GM12878 (cell line): ENCODE data around the gene LPIN1. TPM values are rescaled to one million over a fixed set of nuclear protein-coding genes. Genes with fewer than 3 reads are reported as not detected.

Source experiments
- ATAC-seq: fragments of 200-7000 bp; cut with Tn5 transposase; 3 replicates; pipeline ENCODE4 v1.9.1; 2020; ENCODE audit warnings: mild to moderate bottlenecking, moderate library complexity
- BruUV-seq: library from RNA; stranded (reverse); fragments of 400-500 nt; replicated peaks from 2 replicates; lab custom pipeline; 2021; lab: Mats Ljungman, UMichigan
- CTCF ChIA-PET: fragments of 300-600 bp; sonication (Branson Sonifier 250); formaldehyde crosslinking; extraction: SDS; loops from one replicate; lab custom pipeline; 2021; ENCODE audit warnings: inconsistent platforms; lab: Yijun Ruan, JAX
- POLR2A ChIA-PET: fragments of 350-600 bp; formaldehyde crosslinking; extraction: SDS; loops from one replicate; lab custom pipeline; 2021; ENCODE audit warnings: inconsistent platforms; lab: Charles Lee
- RAD21 ChIA-PET: fragments of 300-600 bp; sonication (Branson Sonifier 250); formaldehyde crosslinking; loops from one replicate; lab custom pipeline; 2023; ENCODE audit warnings: antibody characterized with exemption; ENCODE audit not compliant: unreplicated experiment; lab: Charles Lee
- SMC1A ChIA-PET: fragments of 300-600 bp; sonication (Branson Sonifier 250); formaldehyde crosslinking; loops from one replicate; lab custom pipeline; 2023; ENCODE audit not compliant: unreplicated experiment, uncharacterized antibody; lab: Charles Lee
- DNase-seq: peaks from one replicate; pipeline ENCODE4 v3.0.0-alpha.2; 2011; ENCODE audit warnings: low read depth, low spot score
- FAIRE-seq: peaks from 3 replicates; lab custom pipeline; 2011; peaks lifted over from hg19 to GRCh38; lab: Jason Lieb, UNC
- H2AFZ ChIP-seq: 2 replicates; pipeline ENCODE4 v1.6.0; 2011; ENCODE audit warnings: low read depth, low read length, control low read depth; ENCODE audit not compliant: control insufficient read depth
- H3K27ac ChIP-seq: 2 replicates; pipeline ENCODE4 v1.5.1; 2011; ENCODE audit warnings: control low read depth; ENCODE audit not compliant: control insufficient read depth, insufficient read depth
- H3K27me3 ChIP-seq, 2 experiments: replicated peaks in 1 of 2; 2 replicates each; pipeline versions ENCODE4 v1.6.0 to v1.6.1; 2011; ENCODE audit warnings: low read length in 1 of 2; ENCODE audit not compliant: control insufficient read depth in 2 of 2, insufficient read depth in 2 of 2
- H3K36me3 ChIP-seq, 2 experiments: 2 replicates each; pipeline ENCODE4 v1.5.1; 2011; ENCODE audit warnings: low read length in 1 of 2; ENCODE audit not compliant: control insufficient read depth in 2 of 2, insufficient read depth in 2 of 2
- H3K4me1 ChIP-seq: 2 replicates; pipeline ENCODE4 v1.6.1; 2011; ENCODE audit warnings: mild to moderate bottlenecking, low read length, moderate library complexity, mixed read lengths; ENCODE audit not compliant: control insufficient read depth, insufficient read depth
- H3K4me2 ChIP-seq: 2 replicates; pipeline ENCODE4 v1.6.0; 2011; ENCODE audit warnings: control low read depth; ENCODE audit not compliant: control insufficient read depth, insufficient read depth
- H3K4me3 ChIP-seq: fragments of 200-600 bp; sonication (generic); 2 replicates; pipeline ENCODE4 v1.5.1; 2016
- H3K79me2 ChIP-seq: 2 replicates; pipeline ENCODE4 v1.6.0; 2011; ENCODE audit warnings: low read length; ENCODE audit not compliant: control insufficient read depth, insufficient read depth
- H3K9ac ChIP-seq: 2 replicates; pipeline ENCODE4 v1.8.0; 2011; ENCODE audit warnings: low read length, control low read depth, mixed read lengths; ENCODE audit not compliant: control insufficient read depth, insufficient read depth
- H3K9me3 ChIP-seq: replicated peaks from 3 replicates; pipeline ENCODE4 v1.5.1; 2011; ENCODE audit warnings: mild to moderate bottlenecking, low read length; ENCODE audit not compliant: control insufficient read depth, insufficient read depth
- H4K20me1 ChIP-seq: 2 replicates; pipeline ENCODE4 v1.6.0; 2011; ENCODE audit not compliant: control insufficient read depth, insufficient read depth
- CHD1 ChIP-seq: IDR thresholded peaks from 2 replicates; pipeline ENCODE4 v1.6.1; 2012; ENCODE audit warnings: low read depth, low read length, improper control_type of control experiment
- CREB1 ChIP-seq: IDR thresholded peaks from 2 replicates; pipeline ENCODE4 v1.6.1; 2012; ENCODE audit warnings: low read depth, mild to moderate bottlenecking, inconsistent platforms
- DPF2 ChIP-seq: fragments of 450-650 bp; IDR thresholded peaks from 2 replicates; pipeline ENCODE4 v1.6.1; 2017; ENCODE audit warnings: mild to moderate bottlenecking
- IKZF1 ChIP-seq: fragments of 450-650 bp; conservative IDR thresholded peaks from 2 replicates; pipeline ENCODE4 v1.6.1; 2017; ENCODE audit warnings: antibody characterized with exemption, mild to moderate bottlenecking
- MEF2B ChIP-seq: fragments of 450-650 bp; IDR thresholded peaks from 2 replicates; pipeline ENCODE4 v1.6.1; 2018; ENCODE audit warnings: mild to moderate bottlenecking, moderate library complexity; ENCODE audit not compliant: partially characterized antibody, poor library complexity, severe bottlenecking
- POLR2A ChIP-seq: IDR thresholded peaks from 2 replicates; pipeline ENCODE4 v1.6.1; 2011; ENCODE audit warnings: low read depth, mild to moderate bottlenecking, low read length
- SMC3 ChIP-seq: IDR thresholded peaks from 2 replicates; pipeline ENCODE4 v1.6.1; 2011; ENCODE audit warnings: low read length, improper control_type of control experiment, borderline replicate concordance
- whole genome bisulfite sequencing: methylation state at CpG from one replicate; pipeline ENCODE4 v1.1.6; 2016; ENCODE audit warnings: low lambda C conversion rate; ENCODE audit not compliant: insufficient replicate concordance, insufficient coverage; ENCODE audit errors: missing lambda C conversion rate; 5-methylcytosine and 5-hydroxymethylcytosine counted together
- in situ Hi-C: fragments of 300-500 bp; cut with MboI; formaldehyde crosslinking; loops from 9 replicates; pipeline ENCODE4 v1.14.3; 2018; ENCODE audit warnings: mixed read lengths
- intact Hi-C: fragments of 100-400 bp; cut with micrococcal nuclease; formaldehyde crosslinking; loops from one replicate; pipeline ENCODE4 v1.14.2; 2022; ENCODE audit not compliant: unreplicated experiment
- polyA plus RNA-seq, 11 experiments: library from polyadenylated mRNA; depleted of rRNA in 4 of 11; unstranded in 6 of 11; stranded (reverse) in 5 of 11; fragments of >200 nt; fragmentation: Nextera tagmentation in 4 of 11; fragmentation: Illumina TruSeq in 1 of 11; extraction: Ambion mirVana in 4 of 11; extraction: Trizol in 1 of 11; gene quantifications; 1 replicate in 1 of 11; 2 replicates in 10 of 11; pipeline versions ENCODE4 v1.2.1 to v1.2.3, GENCODE V29; 2011 to 2016; ENCODE audit warnings: inconsistent platforms in 2 of 11, missing spikeins in 2 of 11, low read depth in 1 of 11
- total RNA-seq, 4 experiments: library from RNA; depleted of rRNA in 3 of 4; stranded (reverse); fragments of >200 nt in 3 of 4; fragmentation: Illumina TruSeq in 1 of 4; extraction: Trizol in 1 of 4; gene quantifications; 2 replicates each; pipeline versions ENCODE4 v1.2.1 to v1.2.3, GENCODE V29; 2013 to 2021
- TF ChIP-seq, protein P1 (sequence below): fragments of 450-650 bp; IDR thresholded peaks from 2 replicates; pipeline ENCODE4 v1.6.1; 2018; ENCODE audit warnings: mild to moderate bottlenecking, low read depth, moderate library complexity; ENCODE audit not compliant: partially characterized antibody
- TF ChIP-seq, protein P2 (sequence below): fragments of 450-650 bp; IDR thresholded peaks from 2 replicates; pipeline ENCODE4 v1.6.1; 2014; ENCODE audit warnings: mild to moderate bottlenecking
- TF ChIP-seq, protein P3 (sequence below), 3 experiments: IDR thresholded peaks in 2 of 3; conservative IDR thresholded peaks in 1 of 3; 2 replicates each; pipeline ENCODE4 v1.5.1; 2011; ENCODE audit warnings: low read depth in 3 of 3, low read length in 3 of 3, mild to moderate bottlenecking in 3 of 3, control low read depth in 2 of 3, moderate library complexity in 2 of 3, inconsistent platforms in 1 of 3, mixed read lengths in 1 of 3; ENCODE audit not compliant: control insufficient read depth in 2 of 3, insufficient read depth in 1 of 3; ENCODE audit errors: extremely low read depth in 1 of 3
- TF ChIP-seq, protein P4 (sequence below): fragments of 450-650 bp; IDR thresholded peaks from 2 replicates; pipeline ENCODE4 v1.6.1; 2017; ENCODE audit warnings: mild to moderate bottlenecking

The LPIN1 gene
- total and polyA plus RNA-seq, 10 of the 15 experiments (the other 5 are each of a cell fraction or from before 2014, with no cell fraction given): 18.8 to 82.5 (median 50.3) TPM

DNA sequence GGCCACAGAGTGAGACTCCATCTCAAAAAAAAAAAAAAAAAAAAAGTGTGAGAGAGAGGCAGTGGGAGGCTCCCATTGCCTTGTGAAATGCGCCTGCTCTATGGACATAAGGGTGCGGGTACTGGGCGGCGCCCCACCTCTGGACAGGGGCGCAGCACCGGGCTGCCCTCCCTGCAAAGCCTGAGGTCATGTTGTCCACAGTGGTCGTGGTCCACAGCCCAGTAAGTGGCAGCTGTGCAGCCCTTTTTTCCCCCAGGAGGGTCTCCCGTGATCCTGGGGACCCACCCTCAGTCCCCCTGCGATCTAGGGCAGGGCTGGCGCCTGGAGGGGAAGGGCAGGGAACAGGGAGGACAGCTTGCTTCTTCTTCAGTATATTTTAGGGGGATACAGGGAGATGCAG lies 37.8 kb downstream of the LPIN1 start (continued):
- TF ChIP-seq, protein P1, sequence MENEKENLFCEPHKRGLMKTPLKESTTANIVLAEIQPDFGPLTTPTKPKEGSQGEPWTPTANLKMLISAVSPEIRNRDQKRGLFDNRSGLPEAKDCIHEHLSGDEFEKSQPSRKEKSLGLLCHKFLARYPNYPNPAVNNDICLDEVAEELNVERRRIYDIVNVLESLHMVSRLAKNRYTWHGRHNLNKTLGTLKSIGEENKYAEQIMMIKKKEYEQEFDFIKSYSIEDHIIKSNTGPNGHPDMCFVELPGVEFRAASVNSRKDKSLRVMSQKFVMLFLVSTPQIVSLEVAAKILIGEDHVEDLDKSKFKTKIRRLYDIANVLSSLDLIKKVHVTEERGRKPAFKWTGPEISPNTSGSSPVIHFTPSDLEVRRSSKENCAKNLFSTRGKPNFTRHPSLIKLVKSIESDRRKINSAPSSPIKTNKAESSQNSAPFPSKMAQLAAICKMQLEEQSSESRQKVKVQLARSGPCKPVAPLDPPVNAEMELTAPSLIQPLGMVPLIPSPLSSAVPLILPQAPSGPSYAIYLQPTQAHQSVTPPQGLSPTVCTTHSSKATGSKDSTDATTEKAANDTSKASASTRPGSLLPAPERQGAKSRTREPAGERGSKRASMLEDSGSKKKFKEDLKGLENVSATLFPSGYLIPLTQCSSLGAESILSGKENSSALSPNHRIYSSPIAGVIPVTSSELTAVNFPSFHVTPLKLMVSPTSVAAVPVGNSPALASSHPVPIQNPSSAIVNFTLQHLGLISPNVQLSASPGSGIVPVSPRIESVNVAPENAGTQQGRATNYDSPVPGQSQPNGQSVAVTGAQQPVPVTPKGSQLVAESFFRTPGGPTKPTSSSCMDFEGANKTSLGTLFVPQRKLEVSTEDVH: no peak
- TF ChIP-seq POLR2A: no peak
- TF ChIP-seq SMC3: no peak
- TF ChIP-seq CHD1: no peak
- no peak for TF ChIP-seq MEF2B
- no peak for TF ChIP-seq CREB1

DNA sequence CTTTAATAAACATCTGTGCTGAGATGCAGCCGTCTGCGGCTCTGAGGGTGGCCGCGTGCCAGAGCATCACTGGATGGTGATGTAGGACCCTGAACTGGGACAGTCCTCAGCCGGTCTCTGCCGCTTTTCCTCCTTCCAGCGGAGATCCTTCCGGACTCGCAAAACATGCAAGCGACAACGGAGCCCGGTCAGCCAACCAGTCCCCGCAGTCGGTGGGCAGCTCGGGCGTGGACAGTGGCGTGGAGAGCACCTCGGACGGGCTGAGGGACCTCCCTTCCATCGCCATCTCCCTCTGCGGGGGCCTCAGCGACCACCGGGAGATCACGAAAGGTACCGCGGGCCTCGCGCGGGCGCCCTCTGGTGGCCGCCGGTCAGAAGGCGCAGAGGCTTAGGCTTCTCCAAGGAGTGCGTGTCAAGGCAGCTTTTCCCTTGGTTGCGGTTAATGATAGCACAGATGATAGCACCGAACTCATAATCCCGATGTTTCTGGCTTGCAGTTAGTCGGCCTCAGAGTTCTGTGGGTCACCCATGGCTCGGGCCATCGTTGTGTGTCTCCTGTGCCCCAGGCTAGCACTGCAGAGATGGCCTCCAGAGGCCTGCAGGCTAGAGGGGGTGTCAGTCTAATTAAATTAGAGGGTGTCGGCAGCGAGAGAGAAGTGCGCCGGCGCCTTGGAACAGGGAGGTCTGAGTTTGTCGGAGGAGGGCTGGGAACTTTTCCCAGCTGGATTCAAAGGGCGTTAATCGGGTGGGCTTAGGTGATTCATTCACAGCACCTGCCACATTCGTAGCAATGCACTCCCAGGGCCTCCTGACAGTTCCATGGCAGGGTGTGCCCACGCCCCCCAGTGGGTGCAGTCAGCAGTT lies 38.5 kb downstream of the LPIN1 start:
- intact Hi-C loops (no loop called here), in situ Hi-C loops (loop anchor here (5.0 kb wide), 1 partner anchor 93 kb away; no protein-coding TSS in a partner anchor)
- no peak overlapping the region for H2AFZ ChIP-seq
- ATAC-seq: peak; percentile 86
- POLR2A ChIA-PET: no interaction called here
- no peak overlapping the region for H3K4me3 ChIP-seq
- no TSS peak for BruUV-seq
- H3K27me3 ChIP-seq: no peaks in the 10 kb centered on the region
- SMC1A ChIA-PET: interaction anchor here (1.6 to 10.8 kb wide), 5 partner anchors 34 to 1222 kb away, joined by 6 to 222 read pairs (median 20); partner anchors contain the start of gene LPIN1
- CTCF ChIA-PET: interaction anchor here (0.6 to 10.9 kb wide), 17 partner anchors 10 to 1224 kb away, joined by 3 to 684 read pairs (median 4); partner anchors contain the start of gene LPIN1
- H3K4me2 ChIP-seq: no peak overlapping the region
- RAD21 ChIA-PET: interaction anchor here (0.7 to 9.9 kb wide), 5 partner anchors 45 to 1147 kb away, joined by 3 to 132 read pairs (median 3); no protein-coding TSS in a partner anchor
- H3K4me1 ChIP-seq: no peaks in the 10 kb centered on the region
- no peaks in the 10 kb centered on the region; the same call in 2 of the 3 replicates for H3K9me3 ChIP-seq
- H3K9ac ChIP-seq: no peak overlapping the region
- DNase-seq: no peak
- H4K20me1 ChIP-seq: no peaks in the 10 kb centered on the region
- no peak overlapping the region for H3K27ac ChIP-seq
- WGBS: 78% methylated on average over 50 of the region's 50 CpGs
- H3K79me2 ChIP-seq: no peaks in the 10 kb centered on the region
- peaks cover 36 to 48% of the 10 kb centered on the region in 2 experiments for H3K36me3 ChIP-seq
- no peak for FAIRE-seq
- TF ChIP-seq, protein P2, sequence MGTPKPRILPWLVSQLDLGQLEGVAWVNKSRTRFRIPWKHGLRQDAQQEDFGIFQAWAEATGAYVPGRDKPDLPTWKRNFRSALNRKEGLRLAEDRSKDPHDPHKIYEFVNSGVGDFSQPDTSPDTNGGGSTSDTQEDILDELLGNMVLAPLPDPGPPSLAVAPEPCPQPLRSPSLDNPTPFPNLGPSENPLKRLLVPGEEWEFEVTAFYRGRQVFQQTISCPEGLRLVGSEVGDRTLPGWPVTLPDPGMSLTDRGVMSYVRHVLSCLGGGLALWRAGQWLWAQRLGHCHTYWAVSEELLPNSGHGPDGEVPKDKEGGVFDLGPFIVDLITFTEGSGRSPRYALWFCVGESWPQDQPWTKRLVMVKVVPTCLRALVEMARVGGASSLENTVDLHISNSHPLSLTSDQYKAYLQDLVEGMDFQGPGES: no peak
- TF ChIP-seq DPF2 (0 out of 2 replicates have a peak, but pooled peaks have one; percentile 15), IKZF1 (peak; percentile 32; the same call in 1 of the 2 replicates)
- TF ChIP-seq, protein P3, sequence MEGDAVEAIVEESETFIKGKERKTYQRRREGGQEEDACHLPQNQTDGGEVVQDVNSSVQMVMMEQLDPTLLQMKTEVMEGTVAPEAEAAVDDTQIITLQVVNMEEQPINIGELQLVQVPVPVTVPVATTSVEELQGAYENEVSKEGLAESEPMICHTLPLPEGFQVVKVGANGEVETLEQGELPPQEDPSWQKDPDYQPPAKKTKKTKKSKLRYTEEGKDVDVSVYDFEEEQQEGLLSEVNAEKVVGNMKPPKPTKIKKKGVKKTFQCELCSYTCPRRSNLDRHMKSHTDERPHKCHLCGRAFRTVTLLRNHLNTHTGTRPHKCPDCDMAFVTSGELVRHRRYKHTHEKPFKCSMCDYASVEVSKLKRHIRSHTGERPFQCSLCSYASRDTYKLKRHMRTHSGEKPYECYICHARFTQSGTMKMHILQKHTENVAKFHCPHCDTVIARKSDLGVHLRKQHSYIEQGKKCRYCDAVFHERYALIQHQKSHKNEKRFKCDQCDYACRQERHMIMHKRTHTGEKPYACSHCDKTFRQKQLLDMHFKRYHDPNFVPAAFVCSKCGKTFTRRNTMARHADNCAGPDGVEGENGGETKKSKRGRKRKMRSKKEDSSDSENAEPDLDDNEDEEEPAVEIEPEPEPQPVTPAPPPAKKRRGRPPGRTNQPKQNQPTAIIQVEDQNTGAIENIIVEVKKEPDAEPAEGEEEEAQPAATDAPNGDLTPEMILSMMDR (IDR thresholded peaks at IDR 0.05 in 2 of 3, conservative IDR thresholded peaks at IDR 0.05 in 1 of 3; ENCODE audit: control insufficient read depth in 2 of 3, extremely low read depth in 1 of 3, insufficient read depth in 1 of 3, low read depth in 3 of 3, low read length in 3 of 3): peak; percentile 60 to 95 (median 79)
- TF ChIP-seq, protein P4, sequence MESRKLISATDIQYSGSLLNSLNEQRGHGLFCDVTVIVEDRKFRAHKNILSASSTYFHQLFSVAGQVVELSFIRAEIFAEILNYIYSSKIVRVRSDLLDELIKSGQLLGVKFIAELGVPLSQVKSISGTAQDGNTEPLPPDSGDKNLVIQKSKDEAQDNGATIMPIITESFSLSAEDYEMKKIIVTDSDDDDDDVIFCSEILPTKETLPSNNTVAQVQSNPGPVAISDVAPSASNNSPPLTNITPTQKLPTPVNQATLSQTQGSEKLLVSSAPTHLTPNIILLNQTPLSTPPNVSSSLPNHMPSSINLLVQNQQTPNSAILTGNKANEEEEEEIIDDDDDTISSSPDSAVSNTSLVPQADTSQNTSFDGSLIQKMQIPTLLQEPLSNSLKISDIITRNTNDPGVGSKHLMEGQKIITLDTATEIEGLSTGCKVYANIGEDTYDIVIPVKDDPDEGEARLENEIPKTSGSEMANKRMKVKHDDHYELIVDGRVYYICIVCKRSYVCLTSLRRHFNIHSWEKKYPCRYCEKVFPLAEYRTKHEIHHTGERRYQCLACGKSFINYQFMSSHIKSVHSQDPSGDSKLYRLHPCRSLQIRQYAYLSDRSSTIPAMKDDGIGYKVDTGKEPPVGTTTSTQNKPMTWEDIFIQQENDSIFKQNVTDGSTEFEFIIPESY: 0 out of 2 replicates have a peak, but pooled peaks have one; percentile 9
